IPS-20b (cell line): Measurements from ENCODE around the gene MTHFD1L.

ENCODE experiments used
- H3K27ac ChIP-seq: one replicate; pipeline ENCODE4 v1.5.1; 2013; ENCODE audit warnings: low read length
- H3K27me3 ChIP-seq: 2 replicates; pipeline ENCODE4 v1.6.1; 2013; ENCODE audit warnings: mild to moderate bottlenecking, low read length, inconsistent platforms; ENCODE audit not compliant: insufficient read depth
- H3K36me3 ChIP-seq: 2 replicates; pipeline ENCODE4 v1.6.1; 2013; ENCODE audit warnings: low read depth, mild to moderate bottlenecking, inconsistent platforms, low read length, moderate library complexity; ENCODE audit not compliant: insufficient read depth
- H3K4me1 ChIP-seq: 2 replicates; pipeline ENCODE4 v1.6.1; 2013; ENCODE audit warnings: mild to moderate bottlenecking, control low read depth, inconsistent platforms, low read length, moderate library complexity; ENCODE audit not compliant: insufficient read depth
- H3K4me3 ChIP-seq: 2 replicates; pipeline ENCODE4 v1.5.1; 2013; ENCODE audit warnings: mild to moderate bottlenecking, low read length, inconsistent platforms
- H3K9ac ChIP-seq: 2 replicates; pipeline ENCODE4 v1.6.1; 2013; ENCODE audit warnings: low read depth, mild to moderate bottlenecking, inconsistent platforms, low read length, moderate library complexity
- H3K9me3 ChIP-seq: 2 replicates; pipeline ENCODE4 v1.6.1; 2013; ENCODE audit warnings: mild to moderate bottlenecking, low read depth, low read length, inconsistent platforms; ENCODE audit not compliant: insufficient read depth

The MTHFD1L gene

GRCh38 chr6:150953851-150954250 lies 88.3 kb downstream of the MTHFD1L start:
- no peak overlapping the region for H3K4me3 ChIP-seq
- no peaks in the 10 kb centered on the region for H3K4me1 ChIP-seq
- H3K9ac ChIP-seq: no peak overlapping the region
- no peak overlapping the region for H3K27ac ChIP-seq
- no peaks in the 10 kb centered on the region for H3K9me3 ChIP-seq
- H3K27me3 ChIP-seq: no peaks in the 10 kb centered on the region
- peaks cover 86% of the 10 kb centered on the region for H3K36me3 ChIP-seq

GRCh38 chr6:150959166-150959565 lies 93.7 kb downstream of the MTHFD1L start:
- no peak overlapping the region for H3K4me3 ChIP-seq
- H3K4me1 ChIP-seq: no peaks in the 10 kb centered on the region
- peaks cover 73% of the 10 kb centered on the region for H3K36me3 ChIP-seq
- H3K9me3 ChIP-seq: no peaks in the 10 kb centered on the region
- no peaks in the 10 kb centered on the region for H3K27me3 ChIP-seq
- no peak overlapping the region for H3K27ac ChIP-seq
- no peak overlapping the region for H3K9ac ChIP-seq

GRCh38 chr6:150962436-150962835 lies 96.9 kb downstream of the MTHFD1L start:
- H3K27ac ChIP-seq: no peak overlapping the region
- H3K9ac ChIP-seq: no peak overlapping the region
- H3K27me3 ChIP-seq: no peaks in the 10 kb centered on the region
- H3K4me3 ChIP-seq: no peak overlapping the region
- no peaks in the 10 kb centered on the region for H3K9me3 ChIP-seq
- no peaks in the 10 kb centered on the region for H3K4me1 ChIP-seq
- peaks cover 69% of the 10 kb centered on the region for H3K36me3 ChIP-seq

GRCh38 chr6:150964765-150965164 lies 99.3 kb downstream of the MTHFD1L start:
- no peak overlapping the region for H3K4me3 ChIP-seq
- H3K27me3 ChIP-seq: no peaks in the 10 kb centered on the region
- H3K4me1 ChIP-seq: no peaks in the 10 kb centered on the region
- H3K9me3 ChIP-seq: no peaks in the 10 kb centered on the region
- no peak overlapping the region; the same call in 1 of the 2 replicates for H3K9ac ChIP-seq
- H3K36me3 ChIP-seq: peaks cover 56% of the 10 kb centered on the region
- H3K27ac ChIP-seq: no peak overlapping the region

- Histone ChIP-seq H3K36me3 (peaks cover 52% of the 10 kb centered on the region), H3K27ac (no peak overlapping the region), H3K9ac (no peak overlapping the region), H3K27me3 (no peaks in the 10 kb centered on the region), H3K4me3 (no peak overlapping the region), H3K9me3 (no peaks in the 10 kb centered on the region), H3K4me1 (no peaks in the 10 kb centered on the region)
Observed at GRCh38 chr6:150966786-150967185, 101.3 kb downstream of the MTHFD1L start.

GRCh38 chr6:150967381-150967780 lies 101.9 kb downstream of the MTHFD1L start:
- H3K36me3 ChIP-seq: peaks cover 56% of the 10 kb centered on the region
- no peak overlapping the region for H3K27ac ChIP-seq
- H3K9me3 ChIP-seq: no peaks in the 10 kb centered on the region
- H3K9ac ChIP-seq: no peak overlapping the region
- H3K27me3 ChIP-seq: no peaks in the 10 kb centered on the region
- no peak overlapping the region for H3K4me3 ChIP-seq
- no peaks in the 10 kb centered on the region for H3K4me1 ChIP-seq

GRCh38 chr6:150967910-150968309 lies 102.4 kb downstream of the MTHFD1L start:
- Histone ChIP-seq H3K9me3 (no peaks in the 10 kb centered on the region), H3K4me1 (no peaks in the 10 kb centered on the region), H3K4me3 (no peak overlapping the region), H3K27ac (no peak overlapping the region), H3K36me3 (peaks cover 57% of the 10 kb centered on the region), H3K9ac (no peak overlapping the region), H3K27me3 (no peaks in the 10 kb centered on the region)

GRCh38 chr6:150969901-150970300 lies 104.4 kb downstream of the MTHFD1L start:
- Histone ChIP-seq H3K27me3 (no peaks in the 10 kb centered on the region), H3K36me3 (peaks cover 61% of the 10 kb centered on the region), H3K27ac (no peak overlapping the region), H3K4me3 (no peak overlapping the region), H3K9ac (no peak overlapping the region), H3K9me3 (no peaks in the 10 kb centered on the region), H3K4me1 (no peaks in the 10 kb centered on the region)

GRCh38 chr6:150971219-150971618 lies 105.7 kb downstream of the MTHFD1L start:
- Histone ChIP-seq H3K36me3 (peaks cover 56% of the 10 kb centered on the region), H3K27me3 (no peaks in the 10 kb centered on the region), H3K27ac (no peak overlapping the region), H3K4me1 (no peaks in the 10 kb centered on the region), H3K9me3 (no peaks in the 10 kb centered on the region), H3K4me3 (no peak overlapping the region), H3K9ac (no peak overlapping the region)

- peaks cover 60% of the 10 kb centered on the region for H3K36me3 ChIP-seq
- no peak overlapping the region for H3K9ac ChIP-seq
- H3K9me3 ChIP-seq: no peaks in the 10 kb centered on the region
- H3K27ac ChIP-seq: no peak overlapping the region
- H3K4me3 ChIP-seq: no peak overlapping the region
- H3K27me3 ChIP-seq: no peaks in the 10 kb centered on the region
- no peaks in the 10 kb centered on the region for H3K4me1 ChIP-seq
Observed at GRCh38 chr6:150975136-150975535, 109.6 kb downstream of the MTHFD1L start.

- peaks cover 46% of the 10 kb centered on the region for H3K36me3 ChIP-seq
Observed at GRCh38 chr6:150977281-150977680, 111.8 kb downstream of the MTHFD1L start.

GRCh38 chr6:150978624-150979023 lies 113.1 kb downstream of the MTHFD1L start:
- Histone ChIP-seq H3K27me3 (no peaks in the 10 kb centered on the region), H3K4me3 (no peak overlapping the region), H3K9me3 (no peaks in the 10 kb centered on the region), H3K9ac (no peak overlapping the region), H3K36me3 (peaks cover 41% of the 10 kb centered on the region), H3K27ac (no peak overlapping the region), H3K4me1 (no peaks in the 10 kb centered on the region)

More at GRCh38 chr6:150977281-150977680, 111.8 kb downstream of the MTHFD1L start:
- Histone ChIP-seq H3K4me3 (no peak overlapping the region), H3K27ac (no peak overlapping the region), H3K27me3 (no peaks in the 10 kb centered on the region), H3K9me3 (no peaks in the 10 kb centered on the region), H3K9ac (no peak overlapping the region), H3K4me1 (no peaks in the 10 kb centered on the region)
